Measurements from ENCODE around the gene AKR1D1. TPM values are rescaled to one million over a fixed set of nuclear protein-coding genes. Genes with fewer than 3 reads are reported as not detected.
A peak's percentile ranks its signal among the peaks of the same experiment; 100 is the strongest.
"Not testable (repeated sequence)": the region's sequence is repeated elsewhere in the genome, so short reads cannot be mapped to it uniquely, and the experiment has no call there.

AKR1D1 gene
- total and polyA plus RNA-seq, 10 of the 15 experiments (the other 5 are each of a cell fraction or from before 2014, with no cell fraction given), result 0.09 to 0.34 TPM; not detected in 8

- BruUV-seq (replicated peaks), result no TSS peak
- no peaks in the 10 kb centered on the region for H3K36me3 ChIP-seq (ENCODE audit: control insufficient read depth in 2 of 2, insufficient read depth in 2 of 2, low read length in 1 of 2)
- H3K4me1 ChIP-seq (ENCODE audit: control insufficient read depth, insufficient read depth, low read length), result peaks cover 6% of the 10 kb centered on the region
- 32% methylated on average over 3 of the region's 3 CpGs for WGBS (ENCODE audit: insufficient coverage, insufficient replicate concordance, low lambda C conversion rate, missing lambda C conversion rate)
- ATAC-seq (peak; percentile 59), DNase-seq (ENCODE audit: low read depth, low spot score) (peak; percentile 32), FAIRE-seq (no peak)
- TF ChIP-seq POU2F2 (IDR thresholded peaks at IDR 0.05; ENCODE audit: borderline replicate concordance, low read depth, low read length) (peak; percentile 52; the same call in 1 of the 3 replicates), RUNX3 (IDR thresholded peaks at IDR 0.05; ENCODE audit: low read length) (peak; percentile 41; the same call in 1 of the 2 replicates), HCFC1 (IDR thresholded peaks at IDR 0.05; ENCODE audit: low read length) (no peak), FOXM1 (IDR thresholded peaks at IDR 0.05; ENCODE audit: low read depth, low read length) (no peak), STAT1 (conservative IDR thresholded peaks at IDR 0.05) (no peak), MTA2 (IDR thresholded peaks at IDR 0.05; ENCODE audit: low read depth) (no peak), IKZF2 (IDR thresholded peaks at IDR 0.05) (0 out of 4 replicates have a peak, but pooled peaks of 1 of the 2 experiments have one; percentile 13)
- intact Hi-C loops (cut with micrococcal nuclease; ENCODE audit: unreplicated experiment) (no loop called here), in situ Hi-C loops (cut with MboI) (no loop called here)
- no peaks in the 10 kb centered on the region for H3K27me3 ChIP-seq (replicated peaks in 1 of 2; ENCODE audit: control insufficient read depth in 2 of 2, insufficient read depth in 2 of 2, low read length in 1 of 2)
- H3K27ac ChIP-seq (ENCODE audit: control insufficient read depth, insufficient read depth), result no peak overlapping the region
- no peak overlapping the region; the same call in 1 of the 2 replicates for H2AFZ ChIP-seq (ENCODE audit: control insufficient read depth, low read depth, low read length)
- no peak overlapping the region; the same call in 1 of the 2 replicates for H3K4me2 ChIP-seq (ENCODE audit: control insufficient read depth, insufficient read depth)
- RAD21 ChIA-PET (ENCODE audit: unreplicated experiment), result no interaction called here
- no peaks in the 10 kb centered on the region for H3K79me2 ChIP-seq (ENCODE audit: control insufficient read depth, insufficient read depth, low read length)
- H3K9me3 ChIP-seq (replicated peaks; ENCODE audit: control insufficient read depth, insufficient read depth, low read length), result no peaks in the 10 kb centered on the region
- H4K20me1 ChIP-seq (ENCODE audit: control insufficient read depth, insufficient read depth), result no peaks in the 10 kb centered on the region
- no peak overlapping the region for H3K4me3 ChIP-seq
- CTCF ChIA-PET, result interaction anchor here (1.1 kb wide), 1 partner anchor 69 kb away, joined by 3 read pairs; no protein-coding TSS in a partner anchor
- SMC1A ChIA-PET (ENCODE audit: uncharacterized antibody, unreplicated experiment), result no interaction called here
- POLR2A ChIA-PET, result no interaction called here
- H3K9ac ChIP-seq (ENCODE audit: control insufficient read depth, insufficient read depth, low read length), result no peak overlapping the region
These were observed 14.8 kb downstream of the AKR1D1 start for GRCh38 chr7:138091032-138091431.

DNA sequence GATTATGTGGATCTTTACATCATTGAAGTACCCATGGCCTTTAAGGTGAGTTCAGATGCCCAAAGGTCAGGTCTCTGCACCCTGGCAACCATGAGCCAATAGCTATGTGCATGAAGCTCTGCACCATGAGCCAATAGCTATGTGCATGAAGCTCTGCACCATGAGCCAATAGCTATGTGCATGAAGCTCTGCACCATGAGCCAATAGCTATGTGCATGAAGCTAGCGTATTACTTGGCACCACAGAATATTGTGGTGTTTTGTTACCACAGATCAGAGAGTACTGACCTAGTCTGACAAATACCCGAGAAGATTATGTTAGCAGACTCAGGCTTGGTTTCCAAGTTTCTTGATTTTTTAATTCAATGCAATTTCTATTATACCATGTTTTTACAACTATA is 15.6 kb downstream of the AKR1D1 start:
- H3K27ac ChIP-seq (ENCODE audit: control insufficient read depth, insufficient read depth); H4K20me1 ChIP-seq (ENCODE audit: control insufficient read depth, insufficient read depth); H3K9me3 ChIP-seq (replicated peaks; ENCODE audit: control insufficient read depth, insufficient read depth, low read length); H3K4me2 ChIP-seq (ENCODE audit: control insufficient read depth, insufficient read depth); H3K36me3 ChIP-seq (ENCODE audit: control insufficient read depth in 2 of 2, insufficient read depth in 2 of 2, low read length in 1 of 2); H3K4me1 ChIP-seq (ENCODE audit: control insufficient read depth, insufficient read depth, low read length); H3K9ac ChIP-seq (ENCODE audit: control insufficient read depth, insufficient read depth, low read length); H2AFZ ChIP-seq (ENCODE audit: control insufficient read depth, low read depth, low read length); ATAC-seq; POLR2A ChIA-PET; BruUV-seq (replicated peaks); in situ Hi-C loops (cut with MboI); H3K27me3 ChIP-seq (replicated peaks in 1 of 2; ENCODE audit: control insufficient read depth in 2 of 2, insufficient read depth in 2 of 2, low read length in 1 of 2); RAD21 ChIA-PET (ENCODE audit: unreplicated experiment); H3K79me2 ChIP-seq (ENCODE audit: control insufficient read depth, insufficient read depth, low read length); intact Hi-C loops (cut with micrococcal nuclease; ENCODE audit: unreplicated experiment); DNase-seq (ENCODE audit: low read depth, low spot score); H3K4me3 ChIP-seq; FAIRE-seq: not testable (repeated sequence)
- CTCF ChIA-PET, result interaction anchor here (1.1 kb wide), 1 partner anchor 68 kb away, joined by 3 read pairs; no protein-coding TSS in a partner anchor
- SMC1A ChIA-PET (ENCODE audit: uncharacterized antibody, unreplicated experiment), result interaction anchor here (1.6 kb wide), 1 partner anchor 13 kb away, joined by 4 read pairs; no protein-coding TSS in a partner anchor
- WGBS (ENCODE audit: insufficient coverage, insufficient replicate concordance, low lambda C conversion rate, missing lambda C conversion rate), result 19% methylated on average over 2 of the region's 2 CpGs

Measured in GM12878 (cell line).